Right lobe of liver (tissue), 4 donors: Measurements from ENCODE around the gene MUC6.

Source experiments
- POLR2A ChIP-seq: fragments of 450-650 bp; IDR thresholded peaks from one replicate; pipeline ENCODE4 v1.6.1; 2017; ENCODE audit warnings: antibody characterized with exemption, mild to moderate bottlenecking
- TF ChIP-seq, protein P1 (sequence below), 4 donors: fragments of 200-600 bp in 3 of 4; fragments of 450-650 bp in 1 of 4; IDR thresholded peaks; one replicate each; pipeline versions ENCODE4 v1.5.1 to v1.8.0; 2016 to 2022; ENCODE audit warnings: antibody characterized with exemption in 4 of 4, mild to moderate bottlenecking in 2 of 4
- donor health status: DM: no; HTN: no; CAD: no.
- donor health status: DM: no; HTN: no; CAD: no.
- donor health status: DM: no; HTN: yes; CAD: no.

DNA sequence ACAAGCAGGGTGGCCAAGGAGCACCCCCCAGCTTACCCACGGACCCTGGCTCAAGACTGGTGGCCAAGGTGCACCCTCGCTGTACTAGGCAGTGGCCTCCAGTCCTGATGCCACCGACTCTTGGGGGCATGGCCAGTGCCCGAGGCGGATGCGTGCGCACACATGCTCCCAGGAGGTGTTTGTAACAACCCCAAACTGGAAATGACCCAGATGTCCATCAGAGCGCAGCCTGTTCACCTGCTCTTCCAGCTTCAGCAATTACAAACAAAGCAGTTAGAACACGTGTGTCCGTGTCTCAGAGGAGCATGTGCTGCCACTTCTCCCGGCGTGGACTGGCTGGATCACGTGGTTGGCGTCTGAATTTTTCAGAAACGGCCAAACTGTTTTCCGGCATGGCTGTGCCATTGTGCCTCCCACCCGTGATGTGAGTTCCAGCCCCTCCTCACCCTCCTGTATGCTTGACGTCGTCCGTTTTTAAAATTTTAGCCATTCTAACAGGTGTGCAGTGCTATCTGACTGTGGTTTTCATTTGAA is 7.1 kb upstream of the MUC6 start:
- TF ChIP-seq, protein P1, sequence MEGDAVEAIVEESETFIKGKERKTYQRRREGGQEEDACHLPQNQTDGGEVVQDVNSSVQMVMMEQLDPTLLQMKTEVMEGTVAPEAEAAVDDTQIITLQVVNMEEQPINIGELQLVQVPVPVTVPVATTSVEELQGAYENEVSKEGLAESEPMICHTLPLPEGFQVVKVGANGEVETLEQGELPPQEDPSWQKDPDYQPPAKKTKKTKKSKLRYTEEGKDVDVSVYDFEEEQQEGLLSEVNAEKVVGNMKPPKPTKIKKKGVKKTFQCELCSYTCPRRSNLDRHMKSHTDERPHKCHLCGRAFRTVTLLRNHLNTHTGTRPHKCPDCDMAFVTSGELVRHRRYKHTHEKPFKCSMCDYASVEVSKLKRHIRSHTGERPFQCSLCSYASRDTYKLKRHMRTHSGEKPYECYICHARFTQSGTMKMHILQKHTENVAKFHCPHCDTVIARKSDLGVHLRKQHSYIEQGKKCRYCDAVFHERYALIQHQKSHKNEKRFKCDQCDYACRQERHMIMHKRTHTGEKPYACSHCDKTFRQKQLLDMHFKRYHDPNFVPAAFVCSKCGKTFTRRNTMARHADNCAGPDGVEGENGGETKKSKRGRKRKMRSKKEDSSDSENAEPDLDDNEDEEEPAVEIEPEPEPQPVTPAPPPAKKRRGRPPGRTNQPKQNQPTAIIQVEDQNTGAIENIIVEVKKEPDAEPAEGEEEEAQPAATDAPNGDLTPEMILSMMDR (IDR thresholded peaks at IDR 0.05) = no peak
- TF ChIP-seq POLR2A = no peak
